RWPE1 (cell line): ENCODE results near the gene TBL2.
"Not testable (repeated sequence)": the region's sequence is repeated elsewhere in the genome, so short reads cannot be mapped to it uniquely, and the experiment has no call there.

ENCODE experiments used
- CTCF ChIA-PET: fragments of 350-600 bp; sonication (Branson Sonifier 250); formaldehyde crosslinking; extraction: SDS; loops from one replicate; lab custom pipeline; 2021; lab: Yijun Ruan, JAX
- POLR2A ChIA-PET: fragments of 400-600 bp; formaldehyde crosslinking; extraction: SDS; loops from one replicate; lab custom pipeline; 2020; ENCODE audit warnings: antibody characterized with exemption; ENCODE audit not compliant: low non-redundant PET; lab: Yijun Ruan, JAX
- DNase-seq: peaks from one replicate; pipeline ENCODE4 v3.0.0; 2012; ENCODE audit warnings: low spot score
- H3K27ac ChIP-seq: fragments of 450-650 bp; 2 replicates; pipeline ENCODE4 v1.5.1; 2017
- CTCF ChIP-seq: fragments of 450-650 bp; conservative IDR thresholded peaks from 2 replicates; pipeline ENCODE4 v1.5.1; 2017; ENCODE audit warnings: low read depth, mild to moderate bottlenecking

TBL2 gene

GRCh38 chr7:73557397-73558257 lies 20.8 kb downstream of the TBL2 start, which contains the start of gene BCL7B:
Gene BCL7B (minus strand): TSS chr7:73557690. CDS start chr7:73557578, 112 bp downstream.
- no peak for TF ChIP-seq CTCF
- POLR2A ChIA-PET = interaction anchor here (0.7 to 1.3 kb wide), 2 partner anchors 10 to 22 kb away, joined by 3 to 5 read pairs; no protein-coding TSS in a partner anchor
- H3K27ac ChIP-seq = peak within 1 kb of the TSS; percentile 97
- peak; percentile 94 for DNase-seq
- CTCF ChIA-PET = interaction anchor here (0.6 kb wide), 1 partner anchor 339 kb away, joined by 3 read pairs; no protein-coding TSS in a partner anchor

GRCh38 chr7:73557108-73557396 lies 21.3 kb downstream of the TBL2 start:
- peak; percentile 97 for DNase-seq
- H3K27ac ChIP-seq = peak overlapping the region; percentile 97
- CTCF ChIA-PET = no interaction called here
- POLR2A ChIA-PET = interaction anchor here (0.7 to 1.3 kb wide), 2 partner anchors 10 to 22 kb away, joined by 3 to 5 read pairs; no protein-coding TSS in a partner anchor
- TF ChIP-seq CTCF = no peak

GRCh38 chr7:73556208-73557107 lies 21.9 kb downstream of the TBL2 start:
- ChIA-PET POLR2A (interaction anchor here (0.7 to 1.3 kb wide), 2 partner anchors 9 to 21 kb away, joined by 3 to 5 read pairs; no protein-coding TSS in a partner anchor), CTCF (no interaction called here)

GRCh38 chr7:73555411-73555982 lies 22.9 kb downstream of the TBL2 start:
- POLR2A ChIA-PET = no interaction called here
- CTCF ChIA-PET = no interaction called here
- no peak for DNase-seq
- H3K27ac ChIP-seq = peak overlapping the region; percentile 97
- TF ChIP-seq CTCF = no peak

More at GRCh38 chr7:73556208-73557107, 21.9 kb downstream of the TBL2 start:
- TF ChIP-seq CTCF = no peak
- H3K27ac ChIP-seq = peak overlapping the region; percentile 97
- no peak for DNase-seq

- DNase-seq, POLR2A ChIA-PET, CTCF ChIA-PET: not testable (repeated sequence)
- peak overlapping the region; percentile 37; the same call in 1 of the 2 replicates for H3K27ac ChIP-seq
Observed at GRCh38 chr7:73550093-73550492, 28.3 kb downstream of the TBL2 start.

DNA sequence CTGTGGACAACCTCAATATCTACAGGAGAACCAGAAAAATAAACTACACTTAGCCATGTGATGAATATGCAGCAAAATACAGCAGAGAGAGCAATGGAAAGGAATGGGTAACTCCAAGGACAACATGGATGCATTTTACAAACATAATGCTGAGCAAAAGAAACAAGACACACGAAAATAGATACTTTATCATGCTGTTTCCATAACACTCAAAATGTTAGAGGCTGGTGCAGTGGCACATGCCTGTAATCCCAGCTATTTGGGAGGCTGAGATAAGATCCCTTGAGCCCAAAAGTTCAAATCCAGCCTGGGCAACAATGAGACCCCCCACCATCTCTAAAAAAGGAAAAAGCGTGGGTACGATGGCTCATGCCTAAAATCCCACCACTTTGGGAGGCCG lies 29.2 kb downstream of the TBL2 start:
- CTCF ChIA-PET = no interaction called here
- peak overlapping the region; percentile 22; the same call in 1 of the 2 replicates for H3K27ac ChIP-seq
- no peak for TF ChIP-seq CTCF
- DNase-seq = no peak
- POLR2A ChIA-PET = no interaction called here
